HG03135 (cell line): ENCODE results near the gene PDLIM5.
"Not testable (repeated sequence)": the region's sequence is repeated elsewhere in the genome, so short reads cannot be mapped to it uniquely, and the experiment has no call there.

Experiments
- ATAC-seq: cut with Tn5 transposase; IDR thresholded peaks from one replicate; pipeline ENCODE4 v1.9.1; 2021; ENCODE audit warnings: mild to moderate bottlenecking, moderate library complexity; ENCODE audit not compliant: unreplicated experiment

Gene PDLIM5

GRCh38 chr4:94459462-94460161, 7.9 kb downstream of the PDLIM5 start:
- no peak for ATAC-seq

DNA sequence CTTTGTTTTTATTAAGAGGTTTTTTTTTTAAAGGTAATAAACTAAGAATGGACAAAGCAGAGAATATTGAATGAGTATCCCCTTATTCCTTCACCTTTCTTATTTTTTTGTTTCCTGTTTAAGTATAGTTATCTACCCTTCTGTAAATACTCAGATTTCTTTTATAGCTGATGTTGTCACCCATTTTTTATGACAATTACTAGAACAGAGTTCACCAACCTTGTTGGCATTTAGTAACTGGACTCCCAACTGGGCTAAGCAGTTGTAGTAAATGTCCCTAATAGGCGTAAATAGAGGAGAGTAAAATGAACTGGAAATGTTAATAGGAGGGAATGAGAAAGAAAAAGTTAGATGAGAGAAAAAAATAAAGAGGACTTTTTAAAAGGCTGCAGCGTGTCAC, 9.8 kb downstream of the PDLIM5 start:
- no peak for ATAC-seq

GRCh38 chr4:94462572-94462971, 10.8 kb downstream of the PDLIM5 start:
- no peak for ATAC-seq

- ATAC-seq: no peak
Measured at GRCh38 chr4:94463771-94464170, 12.0 kb downstream of the PDLIM5 start.

GRCh38 chr4:94466371-94466770, 14.6 kb downstream of the PDLIM5 start:
- no peak for ATAC-seq

DNA sequence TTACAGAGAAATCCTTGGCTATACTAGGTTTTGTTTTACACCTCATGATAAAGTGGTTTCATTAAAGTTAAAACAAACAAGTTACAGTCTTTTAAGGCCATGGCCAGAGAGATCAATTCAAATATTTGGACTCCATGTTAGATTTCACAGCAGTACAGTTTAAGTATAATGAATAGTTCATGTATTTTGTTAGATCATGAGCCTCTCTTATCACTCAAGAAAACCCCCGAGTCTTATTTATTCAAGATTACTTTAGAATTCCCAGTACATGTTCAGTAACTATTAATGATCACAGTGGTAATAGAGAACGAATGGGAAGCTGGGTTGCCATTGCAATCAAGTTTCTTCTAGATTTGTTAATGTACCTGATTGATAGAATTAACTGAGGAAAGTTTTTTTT, 15.2 kb downstream of the PDLIM5 start:
- ATAC-seq: no peak

- no peak for ATAC-seq
Measured at GRCh38 chr4:94468093-94468769, 16.5 kb downstream of the PDLIM5 start.

DNA sequence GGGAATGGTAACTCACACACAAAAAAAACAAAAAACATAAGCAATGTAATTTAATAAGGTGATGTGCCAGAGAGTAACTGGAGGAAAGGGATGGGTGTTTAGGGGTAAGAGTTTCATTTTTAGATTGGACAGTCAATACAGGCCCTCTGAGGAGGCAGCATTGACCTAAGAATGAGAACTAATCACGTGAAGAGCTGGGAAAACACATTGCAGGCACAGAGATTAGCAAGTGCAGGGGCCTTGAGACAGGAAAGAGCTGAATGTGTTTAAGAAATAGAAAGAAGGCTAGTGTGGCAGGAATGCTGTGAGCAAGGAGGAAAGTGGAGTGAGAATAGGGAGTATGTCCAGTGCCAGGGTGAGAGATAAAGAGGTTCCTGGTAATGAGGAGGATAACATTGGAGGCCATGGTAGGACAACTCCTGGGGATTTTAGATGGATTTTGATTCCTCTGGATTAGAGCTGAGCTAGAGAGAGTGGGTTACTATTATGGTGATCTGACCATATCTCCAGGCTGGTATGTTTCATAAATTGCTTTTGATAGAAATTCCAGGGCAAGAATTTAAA, 17.6 kb downstream of the PDLIM5 start:
- ATAC-seq: no peak

DNA sequence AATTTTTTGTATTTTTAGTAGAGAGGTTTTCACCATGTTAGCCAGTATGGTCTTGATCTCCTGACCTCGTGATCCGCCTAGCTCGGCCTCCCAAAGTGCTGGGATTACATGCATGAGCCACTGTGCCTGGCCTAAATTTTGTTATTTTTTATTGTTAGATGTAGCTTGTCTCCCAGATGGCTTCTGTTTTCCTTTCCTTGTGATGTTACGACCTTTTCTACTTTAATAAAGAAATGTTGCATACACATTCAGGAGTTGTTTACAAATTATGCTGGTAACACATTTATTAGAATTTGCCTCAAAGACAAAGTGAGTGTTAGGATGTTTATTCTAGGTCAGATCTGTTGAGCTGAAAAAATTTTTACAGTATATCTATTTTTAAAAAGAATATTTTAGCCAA, 18.4 kb downstream of the PDLIM5 start:
- ATAC-seq: no peak

GRCh38 chr4:94470782-94471181, 19.0 kb downstream of the PDLIM5 start:
- ATAC-seq: not testable (repeated sequence)

- no peak for ATAC-seq
Measured at GRCh38 chr4:94472056-94472826, 20.5 kb downstream of the PDLIM5 start.

GRCh38 chr4:94475050-94475449, 23.3 kb downstream of the PDLIM5 start:
- no peak for ATAC-seq

DNA sequence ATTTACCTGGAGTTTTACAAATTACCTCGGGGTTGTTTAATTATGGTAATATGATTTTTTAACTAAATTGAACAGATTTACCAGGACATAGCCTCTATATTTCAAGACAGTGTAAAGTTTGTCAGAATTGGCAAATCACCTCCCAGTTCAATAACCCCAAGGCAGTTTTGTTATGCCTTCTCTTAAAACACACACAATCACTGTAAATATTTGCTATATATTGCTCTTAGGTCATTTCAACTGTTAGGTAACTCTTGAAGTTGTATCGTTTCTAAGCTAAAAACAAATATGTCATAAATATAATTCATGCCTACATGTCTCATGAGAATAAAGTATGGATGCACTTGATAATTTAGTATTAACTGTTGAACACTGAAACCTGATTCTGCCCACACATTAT, 24.1 kb downstream of the PDLIM5 start:
- no peak for ATAC-seq

DNA sequence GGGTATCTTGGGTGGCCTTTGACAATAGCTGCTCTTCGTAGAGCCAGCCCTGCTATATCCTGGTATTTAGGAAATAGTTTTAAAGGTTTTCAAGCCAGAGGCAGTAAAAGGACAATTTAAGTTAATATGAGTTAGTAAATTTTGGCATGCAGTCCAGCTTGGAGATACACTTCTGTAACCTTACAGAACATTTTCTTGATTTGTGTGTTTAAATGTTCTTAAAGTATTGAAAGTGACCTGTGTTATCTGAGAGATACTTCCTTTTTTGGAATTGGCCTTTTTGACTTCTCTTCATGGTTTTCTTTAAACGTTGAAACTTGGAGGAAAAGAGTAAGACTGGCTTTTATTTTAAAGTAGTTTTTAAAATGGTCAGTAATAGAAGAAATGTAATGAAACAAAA, 25.5 kb downstream of the PDLIM5 start:
- no peak for ATAC-seq

DNA sequence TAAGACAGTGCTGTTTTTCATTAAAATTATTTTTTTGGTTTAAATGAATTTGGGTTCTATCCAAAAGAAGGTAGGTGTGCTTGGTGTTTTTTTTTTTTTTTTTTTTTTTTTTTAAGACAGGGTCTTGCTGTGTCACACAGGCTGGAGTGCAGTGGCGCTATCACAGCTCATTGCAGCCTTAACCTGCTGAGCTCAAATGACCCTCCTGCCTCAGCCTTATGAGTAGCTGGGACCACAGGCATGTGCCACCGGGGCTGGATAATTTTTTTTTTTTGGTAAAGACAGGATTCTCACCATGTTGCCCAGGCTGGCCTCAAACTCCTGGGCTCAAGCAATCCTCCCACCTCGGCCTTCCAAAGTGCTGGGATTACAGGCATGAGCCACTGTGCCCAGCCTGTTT, 27.1 kb downstream of the PDLIM5 start:
- not testable (repeated sequence) for ATAC-seq

DNA sequence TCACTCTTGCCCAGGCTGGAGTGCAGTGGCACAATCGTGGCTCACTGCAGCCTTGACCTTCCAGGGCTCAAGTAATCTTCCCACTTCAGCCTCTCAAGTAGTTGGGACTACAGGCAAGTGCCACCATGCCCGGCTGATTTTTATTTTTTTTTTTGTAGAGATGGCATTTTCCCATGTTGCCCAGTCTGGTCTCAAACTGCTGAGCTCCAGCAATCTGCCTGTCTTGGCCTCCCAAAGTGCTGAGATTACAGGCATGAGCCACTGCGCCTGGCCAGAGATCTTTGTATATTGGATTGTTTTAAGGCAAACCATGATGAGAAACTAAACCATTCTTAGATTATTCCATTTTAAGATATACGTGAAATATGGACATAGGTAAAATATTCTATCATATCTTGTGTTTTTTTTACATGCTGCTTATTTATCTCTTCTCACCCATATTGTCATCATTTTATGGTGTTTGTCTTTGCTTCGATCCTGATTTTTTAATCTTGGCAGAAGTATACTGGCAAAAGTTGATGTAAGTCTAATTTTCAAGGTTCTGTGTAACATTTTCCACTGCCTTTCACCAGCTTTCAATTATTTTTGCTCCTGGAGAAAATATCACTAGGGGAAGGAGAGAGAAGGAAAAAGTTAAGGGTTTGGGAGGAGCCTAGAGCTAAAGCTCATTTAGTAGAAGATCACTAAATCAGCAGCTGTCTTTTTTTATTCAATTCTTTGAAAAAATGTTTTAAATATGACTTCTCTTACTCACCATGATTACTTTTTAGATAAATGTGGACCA, 27.8 kb downstream of the PDLIM5 start:
- no peak for ATAC-seq

- no peak for ATAC-seq
Measured at GRCh38 chr4:94480362-94480951, 28.7 kb downstream of the PDLIM5 start.

DNA sequence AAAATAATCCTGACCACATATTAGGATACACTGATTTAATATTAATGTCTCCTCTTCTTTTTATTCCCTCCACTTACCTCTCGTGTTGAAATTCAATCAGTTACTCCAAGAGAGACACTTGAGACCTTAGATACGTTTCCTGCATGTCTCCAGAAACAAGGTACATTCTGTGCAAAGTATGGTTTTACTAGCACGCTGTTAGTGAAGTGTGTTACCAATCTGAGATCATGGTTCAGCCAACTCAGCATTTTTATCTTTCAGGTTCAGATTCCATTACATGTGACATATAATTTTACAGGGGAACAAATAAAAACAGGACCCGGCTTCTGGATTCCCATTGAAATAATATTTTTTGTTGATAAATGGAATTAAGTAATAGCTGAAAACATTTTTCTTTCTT, 32.2 kb downstream of the PDLIM5 start:
- no peak for ATAC-seq

DNA sequence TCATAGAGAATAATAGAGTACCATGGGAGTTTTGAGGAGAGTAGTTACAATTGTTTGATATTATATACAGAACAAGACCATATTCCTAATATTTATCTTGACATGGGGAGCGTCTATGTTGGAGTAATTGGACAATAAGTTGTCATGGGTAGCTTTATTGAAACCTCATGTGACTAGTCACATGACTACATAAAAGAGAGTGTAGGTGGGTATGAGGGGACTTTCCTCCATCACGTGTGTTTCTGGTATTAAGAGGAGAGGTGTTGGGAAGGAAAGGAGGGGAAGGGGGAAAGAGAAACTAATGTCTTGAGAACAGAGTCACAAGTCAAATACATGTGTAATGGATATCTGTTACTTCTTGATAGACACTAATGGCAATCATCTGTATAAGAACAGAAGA, 33.1 kb downstream of the PDLIM5 start:
- ATAC-seq: no peak

DNA sequence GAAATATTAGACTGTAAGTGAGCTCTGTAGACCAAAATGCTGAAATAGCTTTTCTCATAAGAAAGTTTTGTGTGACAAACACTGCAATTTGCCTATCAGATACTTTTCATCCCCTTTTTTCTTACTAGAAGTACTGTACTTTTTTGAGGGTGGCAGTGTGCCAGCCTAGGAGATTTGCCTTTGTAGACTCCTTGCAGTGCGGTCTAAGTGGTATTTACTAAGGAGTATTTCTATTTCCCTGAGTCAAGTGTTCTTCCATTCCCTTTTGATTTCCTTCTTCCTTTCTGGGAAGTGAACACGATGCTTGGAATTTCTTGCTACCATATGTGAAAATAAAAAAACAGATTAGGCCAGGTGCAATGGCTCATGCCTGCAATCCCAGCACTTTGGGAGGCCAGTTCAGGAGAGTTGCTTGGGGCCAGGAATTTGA, 34.6 kb downstream of the PDLIM5 start:
- no peak for ATAC-seq
